ENCODE data around the gene FYCO1.

- TF ChIP-seq CTCF (IDR thresholded peaks at IDR 0.05; ENCODE audit: borderline replicate concordance, extremely low read depth, low read length, poor library complexity, severe bottlenecking) (no peak), EZH2 (IDR thresholded peaks at IDR 0.05; ENCODE audit: borderline replicate concordance, low read depth, low read length, severe bottlenecking) (no peak)
Measured at GRCh38 chr3:46007280-46007679, 11.7 kb upstream of the FYCO1 start.

Data from DND-41 (cell line).